ENCODE measurements around the gene CAMKK1. TPM values are rescaled to one million over a fixed set of nuclear protein-coding genes. Genes with fewer than 3 reads are reported as not detected.

Gene CAMKK1
- polyA plus RNA-seq, 1 donor from 2014 or later, result 8.9 TPM

- H3K27me3 ChIP-seq (ENCODE audit: insufficient read depth, low read depth, low read length), result no peaks in the 10 kb centered on the region
- no peak overlapping the region for H2AFZ ChIP-seq (ENCODE audit: low read depth, low read length)
- no peaks in the 10 kb centered on the region for H3K9me3 ChIP-seq (ENCODE audit: low read length)
- peak overlapping the region; percentile 97 for H3K4me3 ChIP-seq (ENCODE audit: low read length)
- no peak overlapping the region for H3K27ac ChIP-seq (ENCODE audit: low read length)
- TF ChIP-seq RAD21 (conservative IDR thresholded peaks at IDR 0.05) (no peak), MXI1 (conservative IDR thresholded peaks at IDR 0.05; ENCODE audit: poor library complexity, severe bottlenecking) (no peak), EP300 (conservative IDR thresholded peaks at IDR 0.05; ENCODE audit: poor library complexity, severe bottlenecking) (no peak), SMC3 (conservative IDR thresholded peaks at IDR 0.05; ENCODE audit: poor library complexity) (no peak), EZH2 (IDR thresholded peaks at IDR 0.05; ENCODE audit: borderline replicate concordance, insufficient read depth, low read length, poor library complexity, severe bottlenecking) (no peak), CTCF (IDR thresholded peaks at IDR 0.05; ENCODE audit: poor library complexity, severe bottlenecking) (no peak), POLR2AphosphoS5 (IDR thresholded peaks at IDR 0.05) (no peak), TAF1 (IDR thresholded peaks at IDR 0.05; ENCODE audit: low read depth) (no peak)
- TF ChIP-seq, protein P1, sequence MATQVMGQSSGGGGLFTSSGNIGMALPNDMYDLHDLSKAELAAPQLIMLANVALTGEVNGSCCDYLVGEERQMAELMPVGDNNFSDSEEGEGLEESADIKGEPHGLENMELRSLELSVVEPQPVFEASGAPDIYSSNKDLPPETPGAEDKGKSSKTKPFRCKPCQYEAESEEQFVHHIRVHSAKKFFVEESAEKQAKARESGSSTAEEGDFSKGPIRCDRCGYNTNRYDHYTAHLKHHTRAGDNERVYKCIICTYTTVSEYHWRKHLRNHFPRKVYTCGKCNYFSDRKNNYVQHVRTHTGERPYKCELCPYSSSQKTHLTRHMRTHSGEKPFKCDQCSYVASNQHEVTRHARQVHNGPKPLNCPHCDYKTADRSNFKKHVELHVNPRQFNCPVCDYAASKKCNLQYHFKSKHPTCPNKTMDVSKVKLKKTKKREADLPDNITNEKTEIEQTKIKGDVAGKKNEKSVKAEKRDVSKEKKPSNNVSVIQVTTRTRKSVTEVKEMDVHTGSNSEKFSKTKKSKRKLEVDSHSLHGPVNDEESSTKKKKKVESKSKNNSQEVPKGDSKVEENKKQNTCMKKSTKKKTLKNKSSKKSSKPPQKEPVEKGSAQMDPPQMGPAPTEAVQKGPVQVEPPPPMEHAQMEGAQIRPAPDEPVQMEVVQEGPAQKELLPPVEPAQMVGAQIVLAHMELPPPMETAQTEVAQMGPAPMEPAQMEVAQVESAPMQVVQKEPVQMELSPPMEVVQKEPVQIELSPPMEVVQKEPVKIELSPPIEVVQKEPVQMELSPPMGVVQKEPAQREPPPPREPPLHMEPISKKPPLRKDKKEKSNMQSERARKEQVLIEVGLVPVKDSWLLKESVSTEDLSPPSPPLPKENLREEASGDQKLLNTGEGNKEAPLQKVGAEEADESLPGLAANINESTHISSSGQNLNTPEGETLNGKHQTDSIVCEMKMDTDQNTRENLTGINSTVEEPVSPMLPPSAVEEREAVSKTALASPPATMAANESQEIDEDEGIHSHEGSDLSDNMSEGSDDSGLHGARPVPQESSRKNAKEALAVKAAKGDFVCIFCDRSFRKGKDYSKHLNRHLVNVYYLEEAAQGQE (IDR thresholded peaks at IDR 0.05; ENCODE audit: borderline replicate concordance), result no peak
- H3K9me2 ChIP-seq (ENCODE audit: insufficient read depth, low read length), result no peaks in the 10 kb centered on the region
- H3K79me2 ChIP-seq (replicated peaks; ENCODE audit: insufficient read depth, low read length), result peaks cover 30% of the 10 kb centered on the region
- H3F3A ChIP-seq (ENCODE audit: insufficient read depth, low read length, poor library complexity, severe bottlenecking), result no peaks in the 10 kb centered on the region
- no peak overlapping the region for H3K9ac ChIP-seq (ENCODE audit: low read length)
- H4K20me1 ChIP-seq (ENCODE audit: insufficient read depth), result no peaks in the 10 kb centered on the region
- H3K36me3 ChIP-seq (ENCODE audit: insufficient read depth, low read length), result no peaks in the 10 kb centered on the region
- no peak overlapping the region for H3K4me2 ChIP-seq (ENCODE audit: low read length)
These were observed 46.3 kb downstream of the CAMKK1 start for GRCh38 chr17:3846437-3847164.

- Histone ChIP-seq H2AFZ (ENCODE audit: low read depth, low read length) (peak within 1 kb of the TSS; percentile 99), H3K79me2 (replicated peaks; ENCODE audit: insufficient read depth, low read length) (peaks cover 33% of the 10 kb centered on the region), H3K9ac (ENCODE audit: low read length) (peak within 1 kb of the TSS; percentile 98), H3K36me3 (ENCODE audit: insufficient read depth, low read length) (no peaks in the 10 kb centered on the region), H3K4me2 (ENCODE audit: low read length) (peak within 1 kb of the TSS; percentile 67), H3K4me3 (ENCODE audit: low read length) (peak within 1 kb of the TSS; percentile 97), H3K9me2 (ENCODE audit: insufficient read depth, low read length) (no peaks in the 10 kb centered on the region), H3F3A (ENCODE audit: insufficient read depth, low read length, poor library complexity, severe bottlenecking) (no peaks in the 10 kb centered on the region), H4K20me1 (ENCODE audit: insufficient read depth) (no peaks in the 10 kb centered on the region), H3K27me3 (ENCODE audit: insufficient read depth, low read depth, low read length) (no peaks in the 10 kb centered on the region), H3K27ac (ENCODE audit: low read length) (peak within 1 kb of the TSS; percentile 96), H3K9me3 (ENCODE audit: low read length) (no peaks in the 10 kb centered on the region)
- TF ChIP-seq, protein P1 (IDR thresholded peaks at IDR 0.05; ENCODE audit: borderline replicate concordance), result peak; percentile 87
- TF ChIP-seq SMC3 (conservative IDR thresholded peaks at IDR 0.05; ENCODE audit: poor library complexity) (peak; percentile 73), POLR2AphosphoS5 (IDR thresholded peaks at IDR 0.05) (peak; percentile 93), CTCF (IDR thresholded peaks at IDR 0.05; ENCODE audit: poor library complexity, severe bottlenecking) (peak; percentile 99), EP300 (conservative IDR thresholded peaks at IDR 0.05; ENCODE audit: poor library complexity, severe bottlenecking) (peak; percentile 69), RAD21 (conservative IDR thresholded peaks at IDR 0.05) (peak; percentile 57), MXI1 (conservative IDR thresholded peaks at IDR 0.05; ENCODE audit: poor library complexity, severe bottlenecking) (peak; percentile 68), TAF1 (IDR thresholded peaks at IDR 0.05; ENCODE audit: low read depth) (peak; percentile 83), EZH2 (IDR thresholded peaks at IDR 0.05; ENCODE audit: borderline replicate concordance, insufficient read depth, low read length, poor library complexity, severe bottlenecking) (no peak)
These were observed 47.0 kb downstream of the CAMKK1 start, which contains the start of gene NCBP3 for GRCh38 chr17:3845621-3846436. TSS of gene NCBP3 (minus strand) at chr17:3846246. CDS start at chr17:3846223, 23 bp downstream.
